ENCODE results near the gene TMEM150C.

GRCh38 chr4:82499738-82500434 is 61.9 kb downstream of the TMEM150C start:
- TF ChIP-seq CTCF (IDR thresholded peaks at IDR 0.05; ENCODE audit: insufficient read depth, low read length) = no peak
- no peak for TF ChIP-seq POLR2AphosphoS5 (IDR thresholded peaks at IDR 0.05; ENCODE audit: low read depth)
